GM18517 (cell line): ENCODE data around the gene MTTP.
"Not testable (repeated sequence)": the region's sequence is repeated elsewhere in the genome, so short reads cannot be mapped to it uniquely, and the experiment has no call there.

ENCODE experiments used
- ATAC-seq: cut with Tn5 transposase; IDR thresholded peaks from one replicate; pipeline ENCODE4 v1.9.1; 2021; ENCODE audit warnings: mild to moderate bottlenecking, moderate library complexity; ENCODE audit not compliant: unreplicated experiment

The MTTP gene

DNA sequence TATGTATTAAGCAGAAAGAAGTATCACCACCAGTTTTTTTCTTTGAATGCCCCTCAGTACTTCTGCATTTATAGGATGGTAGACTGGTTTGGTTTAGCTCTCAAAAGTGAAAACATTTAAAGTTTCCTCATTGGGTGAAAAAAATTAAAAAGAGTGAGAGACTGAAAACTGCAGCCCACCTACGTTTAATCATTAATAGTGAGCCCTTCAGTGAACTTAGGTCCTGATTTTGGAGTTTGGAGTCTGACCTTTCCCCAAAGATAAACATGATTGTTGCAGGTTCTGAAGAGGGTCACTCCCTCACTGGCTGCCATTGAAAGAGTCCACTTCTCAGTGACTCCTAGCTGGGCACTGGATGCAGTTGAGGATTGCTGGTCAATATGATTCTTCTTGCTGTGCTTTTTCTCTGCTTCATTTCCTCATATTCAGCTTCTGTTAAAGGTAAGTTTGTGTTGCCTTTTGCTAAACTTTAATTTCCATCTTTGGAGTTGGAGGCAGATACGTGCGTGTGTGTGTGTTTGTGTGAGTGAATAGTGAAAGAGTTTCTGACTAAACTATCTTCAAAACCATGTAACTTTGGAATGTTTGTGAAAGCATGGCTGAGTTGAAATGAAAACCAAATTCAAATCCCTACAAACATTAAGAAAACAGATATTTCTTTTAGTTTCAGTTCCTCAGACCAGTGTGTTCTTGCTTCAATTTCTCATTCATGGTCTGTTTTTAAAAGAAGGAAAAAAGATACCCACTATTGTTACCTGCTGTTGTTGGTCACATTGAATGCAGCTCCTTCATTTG, at the start of gene MTTP:
Gene MTTP, plus strand, starts transcription at position 295 of the 795 bp plus-strand sequence. Its CDS starts 86 bp downstream, at position 381.
- peak; percentile 89 for ATAC-seq

DNA sequence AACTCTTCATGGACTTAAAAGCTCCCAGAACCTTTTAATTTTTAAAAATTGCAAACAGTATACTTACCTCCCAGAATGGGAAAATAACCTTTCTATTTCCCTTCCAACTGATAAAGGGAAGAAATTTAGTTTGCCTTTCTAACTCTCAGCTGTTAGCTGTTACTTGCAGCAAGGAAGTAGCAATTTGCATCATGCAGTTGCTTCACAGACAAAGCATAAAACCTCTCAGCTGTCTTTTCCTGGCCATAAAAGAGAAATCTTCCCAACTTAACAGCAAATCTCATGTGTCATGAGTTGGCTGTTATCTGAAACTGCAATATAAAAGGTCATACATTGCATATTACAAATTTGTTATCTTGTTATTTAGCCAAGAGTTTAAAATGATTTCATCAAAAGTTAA, 45.4 kb upstream of the MTTP start:
- ATAC-seq, result no peak

DNA sequence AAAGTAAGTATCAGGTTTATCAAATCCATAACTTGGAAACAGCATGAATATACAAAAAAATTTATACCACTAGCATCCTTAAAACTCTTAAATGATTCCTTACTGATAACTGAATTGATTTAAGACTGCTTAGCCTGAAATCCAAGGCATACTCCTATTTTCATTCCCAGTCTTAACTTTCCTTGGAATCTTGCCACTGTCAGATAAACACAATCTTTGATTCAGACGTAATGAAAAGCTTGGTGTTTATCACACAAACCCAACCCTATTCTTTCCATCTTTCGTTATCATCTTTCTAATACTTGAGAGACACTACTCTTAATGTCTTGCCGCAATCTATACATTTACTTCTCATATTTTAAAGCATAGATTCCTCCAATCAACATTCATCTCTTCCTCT, 44.7 kb upstream of the MTTP start:
- ATAC-seq, result no peak

DNA sequence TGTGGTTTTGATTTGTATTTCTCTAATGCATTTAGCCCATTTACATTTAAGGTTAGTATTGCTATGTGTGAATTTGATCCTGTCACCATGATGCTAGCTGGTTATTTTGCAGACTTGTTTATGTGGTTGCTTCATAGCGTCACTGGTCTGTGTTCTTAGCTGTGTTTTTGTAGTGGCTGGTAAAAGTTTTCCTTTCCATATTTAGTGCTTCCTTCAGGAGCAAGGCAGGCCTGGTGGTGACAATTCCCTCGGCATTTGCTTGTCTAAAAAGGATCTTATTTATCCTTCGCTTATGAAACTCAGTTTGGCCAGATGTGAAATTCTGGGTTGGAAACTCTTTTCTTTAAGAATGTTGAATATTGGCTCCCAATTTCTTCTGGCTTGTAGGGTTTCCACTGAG, 39.9 kb upstream of the MTTP start:
- ATAC-seq, result not testable (repeated sequence)

DNA sequence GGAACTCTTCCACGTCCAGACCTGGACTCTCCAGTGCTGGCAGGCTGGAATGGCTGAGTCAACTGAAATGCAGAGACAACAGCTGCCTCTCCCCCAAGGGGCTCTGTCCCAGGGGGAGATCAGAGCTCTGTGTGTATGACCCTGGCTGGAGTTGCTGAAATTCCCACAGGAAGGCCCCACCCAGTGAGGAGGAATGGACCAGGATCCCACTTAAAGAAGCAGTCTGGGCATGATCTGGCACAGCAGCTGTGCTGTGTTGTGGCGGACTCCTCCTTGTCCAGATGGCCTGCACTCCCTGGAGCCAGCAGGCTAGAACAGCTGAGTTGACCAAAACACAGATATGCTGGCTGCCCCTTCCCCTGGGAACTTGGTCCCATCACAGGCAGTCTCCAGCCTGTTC, 38.4 kb upstream of the MTTP start:
- no peak for ATAC-seq

DNA sequence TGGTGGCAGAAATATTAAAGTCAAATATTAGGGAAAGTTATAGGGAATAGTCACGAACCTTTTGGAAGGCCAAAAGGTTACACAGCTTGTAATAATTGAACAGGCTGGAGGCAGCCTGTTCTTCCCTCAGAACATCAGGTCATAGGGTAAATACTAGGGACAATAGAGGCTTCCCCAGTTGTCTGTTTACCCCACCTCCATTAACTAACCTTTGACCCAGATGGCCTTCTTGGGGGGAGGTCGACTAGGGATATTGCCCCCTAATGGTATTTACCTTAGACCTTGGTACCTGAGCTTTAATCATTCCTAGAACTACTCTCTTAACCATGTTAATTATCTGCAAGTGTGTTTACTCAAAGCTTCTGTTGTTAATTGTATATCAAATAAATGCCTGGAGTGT, 37.8 kb upstream of the MTTP start:
- no peak for ATAC-seq

DNA sequence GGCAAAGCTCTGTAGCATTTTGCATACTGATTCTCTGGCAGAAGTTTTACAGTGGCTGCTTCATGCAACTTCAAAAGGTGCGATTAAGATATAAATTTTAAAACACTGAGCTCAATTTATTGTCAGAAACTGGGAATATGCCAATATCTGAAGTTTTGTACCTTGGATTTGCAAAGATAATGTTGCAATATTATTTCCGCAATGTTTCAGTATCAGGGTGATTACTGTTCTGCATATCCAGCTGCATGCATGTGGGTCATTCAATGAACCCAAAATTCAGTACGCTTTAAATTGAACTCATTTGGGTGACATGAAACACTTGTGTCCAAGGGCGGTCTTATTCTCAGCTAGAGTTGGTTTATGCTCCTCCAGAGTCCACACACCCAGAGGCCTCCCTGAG, 37.0 kb upstream of the MTTP start:
- ATAC-seq, result no peak

DNA sequence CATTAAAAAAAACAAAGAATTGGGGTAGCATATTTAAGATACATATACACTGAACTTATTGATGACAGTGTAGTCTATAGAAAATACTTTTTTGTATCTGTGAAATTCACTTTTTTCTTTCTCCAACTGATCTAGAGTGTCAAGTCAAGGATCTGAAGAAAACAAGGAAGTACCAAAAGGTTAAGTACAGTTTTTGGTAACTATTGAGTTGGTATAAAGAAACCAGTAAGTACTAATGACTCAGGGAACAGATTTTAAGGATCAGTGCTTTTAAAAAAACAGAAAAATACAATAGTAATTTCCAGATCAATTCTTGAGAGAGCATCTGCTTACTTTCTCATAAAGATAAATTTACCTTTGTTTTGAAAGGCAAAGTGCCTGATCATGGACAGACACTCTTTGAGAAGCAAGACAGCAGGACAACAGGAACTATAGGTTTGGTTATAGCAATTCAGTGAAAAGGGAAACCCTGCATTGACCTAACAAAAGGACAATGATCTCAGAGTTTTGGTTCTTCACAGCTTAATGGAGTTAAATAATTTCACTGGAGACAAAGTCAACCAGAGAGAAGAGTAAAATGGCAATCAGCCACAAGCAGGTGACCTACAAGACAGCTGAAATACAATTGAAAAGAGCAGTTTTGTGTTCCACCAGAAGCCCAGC, 34.2 kb upstream of the MTTP start:
- no peak for ATAC-seq

DNA sequence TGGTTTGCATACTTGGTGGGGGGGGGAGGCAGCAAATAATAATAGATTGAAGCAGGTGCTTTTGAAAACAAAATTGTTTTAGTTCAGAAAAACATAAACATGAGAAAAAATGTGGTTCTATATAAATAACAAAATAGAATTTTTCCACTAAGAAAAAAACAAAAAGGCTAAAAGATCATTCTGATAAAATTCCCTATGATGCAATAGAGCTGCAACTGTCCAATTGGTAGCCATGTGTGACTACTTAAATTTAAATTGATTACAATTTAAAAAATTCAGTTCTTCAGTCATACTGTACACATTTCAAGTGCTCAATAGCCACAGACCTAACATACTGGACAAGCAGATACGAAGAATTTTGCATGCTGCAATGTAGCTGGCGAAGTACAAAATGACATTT, 21.8 kb upstream of the MTTP start:
- ATAC-seq, result no peak

DNA sequence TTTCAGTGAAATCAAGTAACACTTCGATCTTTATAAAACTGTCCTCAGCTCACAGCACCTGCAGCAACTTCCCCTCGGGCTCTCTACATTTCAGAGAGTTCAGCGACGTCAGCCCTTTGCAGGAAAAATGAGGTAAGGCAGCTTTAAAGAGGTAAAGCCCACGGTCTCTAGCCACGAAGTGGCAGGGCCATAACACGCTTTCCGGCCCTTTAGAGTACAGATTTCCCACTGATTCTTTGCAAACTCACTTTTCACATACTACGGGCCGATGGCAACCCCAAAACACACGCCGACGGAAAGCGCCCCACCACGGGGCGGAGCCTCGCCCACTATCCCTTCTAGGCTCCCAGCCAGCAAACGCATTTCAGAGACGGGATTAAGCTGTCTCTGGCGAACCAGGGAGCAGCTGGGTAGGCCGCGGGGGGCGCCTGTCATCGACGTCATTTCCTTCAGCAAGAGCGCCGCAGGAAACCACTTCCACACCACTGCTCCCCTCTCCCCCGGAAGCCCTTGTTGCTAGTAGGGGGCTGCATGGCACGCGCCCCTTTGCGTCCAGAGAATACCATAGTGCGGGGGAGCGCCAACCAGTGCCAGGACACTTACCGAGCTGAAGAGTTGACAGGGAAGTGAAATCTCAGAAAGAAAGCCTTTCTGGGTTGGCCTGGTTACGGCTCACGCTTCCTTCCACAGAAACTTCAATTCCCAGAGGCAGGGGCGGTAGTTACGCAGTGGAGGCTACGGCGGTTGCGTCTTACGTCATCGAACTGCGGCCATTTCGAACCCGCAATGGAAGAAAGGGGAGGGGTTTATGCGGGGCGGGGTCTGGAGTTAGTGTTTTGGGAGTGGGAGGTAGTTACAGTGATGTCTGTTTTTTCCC, 11.1 kb upstream of the MTTP start, which contains the start of gene TRMT10A:
Gene TRMT10A, minus strand, starts transcription at position 730 of the 877 bp plus-strand sequence. CDS start 4,701 bp downstream, outside the sequence.
- ATAC-seq, result peak; percentile 93

DNA sequence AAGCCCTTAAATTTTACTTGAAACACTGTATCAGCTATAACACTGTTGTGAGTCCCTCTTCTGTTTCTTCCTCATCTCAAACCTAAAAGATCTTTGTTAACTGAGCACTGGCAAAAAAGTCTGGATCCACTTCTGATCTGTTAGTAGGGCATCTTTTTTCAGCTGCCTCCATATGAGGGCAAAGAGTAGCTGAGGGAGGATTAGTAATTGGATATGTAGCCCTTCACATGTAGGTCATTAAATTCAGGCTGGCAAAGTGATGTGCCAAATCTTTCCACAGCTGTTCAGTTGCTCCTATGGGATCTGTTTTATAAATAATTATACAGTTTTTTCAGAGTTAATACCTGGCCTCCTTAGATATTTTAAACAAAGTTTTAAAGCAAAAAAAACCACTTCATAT, 9.7 kb upstream of the MTTP start:
- ATAC-seq, result no peak

DNA sequence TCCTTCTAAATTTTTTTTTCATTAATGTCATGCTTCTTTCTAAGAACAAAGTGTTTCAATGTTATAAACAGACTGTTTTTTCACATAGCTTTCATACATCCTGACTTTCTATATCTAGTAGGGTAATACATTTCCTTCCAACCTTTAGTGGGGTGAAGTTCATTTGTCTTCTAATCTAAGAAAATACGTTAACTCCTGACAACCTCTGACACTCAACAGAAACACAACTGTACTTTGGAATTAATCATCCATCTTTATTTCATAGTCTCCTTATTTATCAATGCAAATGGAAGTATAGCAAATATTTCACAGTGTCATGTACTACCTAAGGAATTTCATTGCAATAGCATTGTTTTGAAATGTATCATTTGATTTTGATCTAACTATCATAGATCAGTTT, 2.7 kb upstream of the MTTP start:
- no peak for ATAC-seq

DNA sequence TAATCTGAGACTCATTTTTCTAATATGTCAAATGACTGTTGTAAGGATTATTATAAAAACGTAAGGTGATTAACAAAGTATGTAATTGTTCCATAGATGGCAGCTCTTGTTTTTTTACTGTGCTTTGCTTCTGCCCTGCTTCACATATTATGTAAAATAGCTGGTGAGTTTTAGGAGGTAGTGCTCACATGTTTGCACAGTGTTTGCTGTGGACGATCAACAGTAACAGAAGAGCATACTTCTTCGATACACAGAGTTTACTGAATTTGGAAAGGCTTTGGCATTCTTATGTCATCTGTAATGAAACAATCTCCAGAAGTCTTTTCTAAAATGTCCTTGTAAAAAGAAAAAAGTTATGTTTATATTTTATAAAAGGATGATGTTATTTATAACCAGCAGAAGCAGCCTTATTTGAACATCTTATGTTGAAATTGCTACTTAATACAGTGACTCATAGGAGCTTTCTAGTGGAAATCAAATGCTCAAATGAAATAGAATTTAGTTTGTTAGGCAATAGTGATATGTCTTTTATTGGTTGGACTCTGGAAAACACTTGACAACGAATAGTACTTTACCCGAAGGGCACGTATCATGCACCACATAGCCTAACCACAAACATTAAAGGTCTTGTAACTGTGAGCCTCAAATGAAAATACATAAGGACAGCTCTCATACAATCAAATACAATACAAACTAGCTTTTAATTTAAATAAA, 1.9 kb upstream of the MTTP start:
- no peak for ATAC-seq

DNA sequence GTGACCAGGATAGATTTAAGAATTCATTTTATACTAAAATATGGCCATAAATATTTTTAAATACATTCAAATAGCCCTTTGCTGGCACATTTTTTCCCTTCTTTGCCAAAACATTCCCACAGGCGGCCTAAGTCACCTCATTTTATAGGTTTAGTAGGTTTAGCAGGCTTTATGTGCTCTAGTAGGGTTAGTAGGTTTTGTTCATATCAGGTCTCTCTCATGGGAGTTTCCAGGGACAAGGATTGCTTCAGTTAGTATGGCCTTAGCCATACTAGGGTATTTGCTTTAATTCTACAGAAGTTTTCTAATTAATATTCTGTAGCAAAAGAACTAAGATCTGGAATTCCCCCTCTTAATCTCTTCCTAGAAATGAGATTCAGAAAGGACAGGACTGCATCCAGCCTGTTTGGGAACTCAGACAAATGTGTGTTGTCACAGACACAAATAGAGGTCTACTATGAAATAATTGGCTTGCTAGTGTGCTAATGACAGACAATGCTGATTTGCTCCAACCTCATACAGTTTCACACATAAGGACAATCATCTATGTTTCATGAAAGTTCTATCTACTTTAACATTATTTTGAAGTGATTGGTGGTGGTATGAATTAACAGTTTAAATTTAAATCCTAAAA, 772 bp upstream of the MTTP start:
- ATAC-seq, result no peak

DNA sequence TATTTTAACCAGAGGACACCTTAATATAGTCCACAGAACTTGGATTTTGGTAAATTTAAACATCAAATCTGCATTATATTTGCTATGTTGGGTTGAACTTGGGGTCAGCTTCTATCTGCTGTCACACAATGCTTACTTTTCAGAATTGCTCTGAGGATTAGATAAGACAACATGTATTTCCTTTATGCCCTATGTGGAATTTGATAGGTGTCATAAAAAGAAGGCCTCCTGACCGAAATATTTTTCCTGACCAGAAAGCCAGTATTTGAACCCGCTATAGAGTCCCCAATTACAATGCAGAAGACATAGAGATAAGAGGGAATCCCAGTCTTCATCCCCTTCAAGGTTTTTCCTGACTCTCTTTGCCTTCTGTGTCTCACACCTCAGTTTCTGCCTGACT, 4.1 kb downstream of the MTTP start:
- ATAC-seq, result no peak

DNA sequence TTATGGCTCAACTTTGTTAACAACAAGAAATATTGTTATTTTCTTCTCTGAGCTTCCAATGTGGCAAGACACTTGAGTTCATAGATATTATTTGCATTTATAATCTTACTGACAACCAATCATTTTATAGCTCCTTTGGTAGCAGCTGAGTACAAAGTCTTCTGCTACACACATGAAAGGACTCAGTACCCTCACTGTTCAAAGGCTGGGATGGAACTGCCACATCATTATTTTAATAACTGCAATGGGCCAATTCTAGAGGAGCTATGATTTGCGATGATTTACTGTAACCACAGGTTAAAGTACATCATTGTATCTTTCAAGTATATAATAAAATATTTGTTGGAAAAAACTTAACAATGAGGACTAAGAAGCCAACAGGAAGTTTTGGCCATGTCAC, 10.9 kb downstream of the MTTP start:
- no peak for ATAC-seq

DNA sequence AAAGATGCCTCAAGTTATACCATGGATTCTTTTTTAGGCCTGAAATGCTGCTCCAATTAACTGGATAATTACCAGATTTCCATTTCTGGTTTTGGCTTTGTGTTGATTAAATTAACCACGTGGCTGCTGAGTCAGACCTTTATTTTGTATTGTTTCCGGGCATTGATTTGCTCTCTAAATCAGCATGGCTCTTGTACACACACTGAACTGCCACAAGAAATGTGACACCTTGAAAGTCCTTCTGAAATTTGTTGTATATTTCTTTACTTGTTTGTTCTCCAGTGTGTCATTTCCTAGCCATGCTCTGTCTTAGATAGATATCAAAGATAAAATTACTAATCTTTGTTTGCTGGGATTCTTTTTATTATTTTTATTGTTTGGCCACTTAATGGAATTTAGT, 11.7 kb downstream of the MTTP start:
- no peak for ATAC-seq

DNA sequence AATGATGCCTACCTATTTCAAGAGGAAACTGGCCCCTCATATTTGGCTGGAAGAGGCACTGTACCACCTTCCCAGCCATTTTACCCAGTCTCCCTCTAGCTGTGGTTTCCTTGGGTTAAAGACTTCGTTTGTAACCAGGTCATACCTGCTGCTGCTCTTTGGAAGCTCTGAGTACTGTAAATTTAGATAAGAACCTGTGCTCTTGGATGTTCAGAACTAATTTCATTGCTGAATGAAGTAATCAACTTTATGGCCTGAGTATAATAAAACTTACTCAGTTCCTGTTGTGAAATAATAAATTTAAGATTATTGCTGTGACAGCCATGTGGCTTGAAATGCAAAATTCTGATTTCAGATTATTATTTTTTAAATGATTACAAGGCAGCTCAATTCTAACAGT, 12.2 kb downstream of the MTTP start:
- no peak for ATAC-seq

DNA sequence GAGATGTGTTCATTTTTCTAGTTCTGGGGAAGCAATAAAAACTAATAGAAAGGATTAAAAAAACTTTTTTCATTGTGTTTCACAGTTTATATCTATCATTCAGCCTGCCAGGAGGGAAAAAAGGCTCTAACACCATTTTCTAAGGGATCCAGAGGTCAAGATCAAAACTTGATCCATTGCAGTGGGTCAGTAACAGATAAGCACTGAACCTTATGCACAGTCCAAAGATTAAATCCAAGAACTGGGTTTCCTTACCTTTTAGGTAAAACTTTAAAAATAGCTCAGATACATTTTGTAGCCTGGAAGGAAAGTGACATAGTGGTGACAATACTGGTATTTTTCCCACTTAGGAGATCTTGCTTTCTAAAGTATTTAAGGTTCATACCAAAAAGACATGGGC, 12.7 kb downstream of the MTTP start:
- ATAC-seq, result no peak

DNA sequence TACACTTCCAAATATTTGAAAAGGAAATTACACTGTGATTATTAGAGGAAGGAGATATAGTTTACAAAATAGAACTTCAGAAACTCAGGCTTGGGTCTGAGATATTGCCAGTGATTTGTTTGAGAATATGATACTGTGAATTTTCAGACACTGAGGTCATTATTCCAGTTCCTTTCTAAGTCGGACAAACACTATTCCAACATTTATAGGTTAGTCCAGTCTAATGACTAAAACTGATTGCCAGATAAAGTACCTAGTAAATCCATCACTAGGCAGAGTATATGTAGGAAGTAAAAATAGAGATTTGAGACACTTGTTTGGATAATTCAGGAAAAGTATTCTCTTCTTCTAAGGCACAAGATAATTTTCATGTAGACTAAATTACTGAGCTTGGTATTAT, 13.2 kb downstream of the MTTP start:
- ATAC-seq, result no peak
